NB4 (cell line): ENCODE measurements around the gene C1orf21.

Experiments used
- CTCF ChIP-seq: IDR thresholded peaks from one replicate; pipeline ENCODE4 v1.5.1; 2012; ENCODE audit warnings: low read depth, low read length
- MYC ChIP-seq: IDR thresholded peaks from 2 replicates; pipeline ENCODE4 v1.6.1; 2011; ENCODE audit warnings: low read depth, low read length
- POLR2A ChIP-seq: IDR thresholded peaks from 2 replicates; pipeline ENCODE4 v1.6.1; 2011; ENCODE audit warnings: mild to moderate bottlenecking; ENCODE audit not compliant: insufficient read length; ENCODE audit errors: extremely low read depth

GRCh38 chr1:184618851-184619250 is 232.0 kb downstream of the C1orf21 start:
- no peak for TF ChIP-seq CTCF
- no peak for TF ChIP-seq POLR2A
- no peak for TF ChIP-seq MYC
